HTERT RPE-1 (cell line): Measurements from ENCODE around the gene FAM107B.
"Not testable (repeated sequence)": the region's sequence is repeated elsewhere in the genome, so short reads cannot be mapped to it uniquely, and the experiment has no call there.

Source experiments
- in situ Hi-C: fragments of 300-500 bp; cut with MboI; formaldehyde crosslinking; loops from 4 replicates; pipeline ENCODE4 v1.14.3; 2020; ENCODE audit warnings: low sequenced_read_pairs

FAM107B gene

DNA sequence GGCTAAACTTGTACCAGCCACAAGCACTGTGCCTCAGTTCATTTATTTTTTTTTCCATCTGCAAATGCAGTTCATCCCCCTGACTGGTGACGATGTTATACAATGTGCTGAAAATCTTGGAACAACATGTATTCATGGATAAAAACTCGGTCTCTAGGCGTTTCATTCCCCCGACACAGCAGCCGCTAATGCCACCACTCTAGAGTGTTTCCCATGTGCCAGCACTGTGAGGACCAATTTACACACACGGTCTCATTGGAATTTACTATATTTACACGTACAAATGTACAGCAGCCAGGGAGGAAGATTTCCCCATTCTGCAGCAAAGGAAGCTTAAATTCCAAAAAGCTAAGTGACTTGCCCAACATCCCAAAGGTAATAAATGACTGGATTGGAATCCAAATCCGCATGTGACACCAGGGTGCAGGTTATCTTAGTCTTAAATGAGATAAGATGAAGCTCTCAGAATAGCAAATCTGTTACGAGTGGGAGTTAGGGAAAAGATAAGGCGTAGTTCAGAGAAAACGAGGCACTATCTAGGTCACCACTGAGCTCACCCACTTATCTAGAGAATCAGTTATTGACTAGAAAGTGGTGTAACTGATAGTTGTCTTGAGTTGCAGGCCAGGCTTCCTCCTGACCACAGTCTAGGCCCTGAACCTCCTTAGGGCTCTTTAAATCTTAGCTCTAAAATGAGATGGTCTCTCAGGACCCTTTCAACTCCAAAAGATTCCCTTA lies 36.7 kb downstream of the FAM107B start:
- in situ Hi-C loops, result no loop called here

DNA sequence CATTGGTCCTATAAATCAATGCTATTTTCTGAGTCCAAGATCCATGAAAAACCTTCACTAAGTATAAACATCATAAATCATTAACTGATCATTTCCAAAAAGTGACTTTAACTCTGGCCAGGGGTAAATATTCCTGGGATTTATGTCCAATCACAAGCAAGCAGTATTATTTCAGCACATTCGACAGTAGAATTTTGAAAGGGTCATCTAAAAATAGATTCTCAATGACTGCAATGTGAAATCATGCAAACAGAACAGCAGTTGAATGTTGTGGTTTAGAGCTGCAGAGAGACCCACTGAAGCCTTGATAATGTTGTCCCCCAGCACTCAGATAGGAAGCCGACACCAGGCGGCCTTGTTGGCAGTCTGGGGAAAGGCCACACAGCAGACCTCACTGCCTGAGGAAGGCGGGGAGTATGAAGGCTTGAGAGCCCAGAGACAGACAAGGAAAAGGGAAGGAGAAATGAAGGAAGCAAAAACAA lies 38.1 kb downstream of the FAM107B start:
- in situ Hi-C loops, result no loop called here

DNA sequence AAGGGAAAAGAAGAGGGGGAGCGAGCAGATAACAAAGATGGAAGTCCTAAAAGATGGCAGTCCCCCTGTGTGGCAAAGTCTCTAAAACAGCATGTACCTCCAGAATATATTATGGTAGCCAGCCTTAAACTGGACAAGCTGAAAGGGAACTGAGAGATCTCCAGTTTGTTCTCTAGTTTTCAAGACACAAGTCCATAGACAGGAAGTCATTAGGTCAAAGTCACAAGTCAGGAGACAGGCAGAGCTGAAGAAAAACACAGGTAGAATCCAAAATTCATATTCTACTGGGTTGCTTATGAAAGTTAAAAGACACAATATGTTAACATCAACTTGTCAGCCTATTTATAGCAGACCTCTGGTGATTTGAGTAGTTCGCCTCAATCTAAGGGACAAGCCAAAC lies 38.7 kb downstream of the FAM107B start:
- in situ Hi-C loops, result no loop called here

DNA sequence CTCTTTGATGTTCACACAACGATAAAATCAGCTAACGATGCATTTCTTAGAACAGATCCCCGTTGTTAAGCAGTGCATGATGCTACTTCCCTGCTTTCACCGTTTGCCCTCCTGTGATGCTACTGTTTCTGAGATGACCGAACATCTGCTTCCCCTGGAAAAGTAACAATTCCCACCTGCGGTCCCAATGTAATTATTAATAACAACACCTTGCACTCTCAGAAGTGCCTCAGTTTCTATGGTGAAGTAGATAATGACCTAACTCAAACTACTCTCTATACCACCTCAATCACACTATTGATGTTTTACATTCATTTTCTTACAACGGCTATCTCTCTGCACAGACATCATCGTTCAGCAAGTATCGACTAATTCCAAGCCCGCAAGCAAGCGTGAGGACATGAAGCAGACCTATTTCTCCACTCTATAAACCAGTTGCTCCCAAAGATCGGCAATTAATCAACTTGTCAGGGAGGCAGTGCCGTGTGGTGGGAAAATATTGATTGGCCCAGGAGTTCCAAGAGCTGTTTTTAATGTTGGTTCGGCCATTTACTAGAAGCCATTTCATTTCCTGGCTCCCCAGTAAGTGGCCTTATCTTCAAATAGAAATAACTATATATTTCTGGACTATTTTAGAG lies 42.7 kb downstream of the FAM107B start:
- in situ Hi-C loops, result no loop called here

DNA sequence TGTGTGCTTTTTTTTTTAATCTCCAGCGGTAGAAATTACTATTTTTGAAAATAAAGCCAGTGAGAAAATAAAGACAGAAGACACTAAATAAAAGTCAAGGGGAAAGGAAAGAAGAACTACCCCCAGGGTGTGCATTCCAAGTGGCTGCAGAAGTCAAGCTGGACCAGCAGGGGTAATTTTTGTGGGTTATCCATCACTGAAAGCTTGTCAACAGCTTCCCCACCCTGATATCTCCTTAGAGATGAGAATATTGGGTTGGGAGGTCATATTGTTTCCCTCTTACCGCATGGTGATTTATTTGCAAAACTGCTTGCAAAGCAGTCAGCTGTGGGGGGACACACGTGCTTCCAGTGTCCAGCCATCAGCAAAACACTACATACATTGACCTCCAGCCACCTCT lies 46.4 kb downstream of the FAM107B start:
- in situ Hi-C loops, result no loop called here

DNA sequence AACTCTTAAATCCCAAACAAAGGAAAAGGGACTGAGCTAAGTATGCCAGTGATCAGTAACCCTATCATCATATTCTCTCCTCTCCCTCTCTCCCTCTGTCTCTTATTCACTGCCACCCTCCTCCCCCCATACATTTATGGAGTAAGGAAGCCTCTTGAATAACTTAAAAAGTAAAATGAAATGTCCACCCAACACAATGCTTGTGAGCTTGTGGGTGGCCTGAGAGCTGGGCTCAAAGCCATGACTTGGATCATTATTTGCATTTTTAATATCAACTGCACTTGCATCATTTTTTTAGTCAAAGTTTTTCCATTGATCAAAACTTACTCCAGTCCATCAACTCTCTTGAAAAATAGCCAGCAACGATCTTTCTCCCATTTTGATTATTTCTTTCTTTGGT lies 46.8 kb downstream of the FAM107B start:
- in situ Hi-C loops, result no loop called here

DNA sequence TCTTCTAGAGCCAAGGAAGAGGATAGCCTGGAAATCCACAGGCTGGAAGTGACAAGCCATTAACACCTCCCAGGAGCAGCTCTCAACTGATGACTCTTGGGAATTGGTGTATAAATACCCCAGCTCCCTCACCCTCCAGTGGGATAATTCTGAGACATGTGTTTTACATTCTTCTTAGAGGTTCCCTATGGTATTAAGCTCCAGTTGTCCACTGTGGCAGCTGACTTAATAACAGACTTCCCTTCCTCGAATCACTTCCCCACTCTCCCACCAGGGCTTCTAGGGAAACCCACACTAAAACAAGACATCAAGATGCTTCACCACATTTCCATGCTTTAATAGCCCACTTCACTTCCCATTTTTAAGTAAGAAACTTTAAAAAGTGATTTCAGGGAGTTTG lies 47.2 kb downstream of the FAM107B start:
- in situ Hi-C loops, result no loop called here

DNA sequence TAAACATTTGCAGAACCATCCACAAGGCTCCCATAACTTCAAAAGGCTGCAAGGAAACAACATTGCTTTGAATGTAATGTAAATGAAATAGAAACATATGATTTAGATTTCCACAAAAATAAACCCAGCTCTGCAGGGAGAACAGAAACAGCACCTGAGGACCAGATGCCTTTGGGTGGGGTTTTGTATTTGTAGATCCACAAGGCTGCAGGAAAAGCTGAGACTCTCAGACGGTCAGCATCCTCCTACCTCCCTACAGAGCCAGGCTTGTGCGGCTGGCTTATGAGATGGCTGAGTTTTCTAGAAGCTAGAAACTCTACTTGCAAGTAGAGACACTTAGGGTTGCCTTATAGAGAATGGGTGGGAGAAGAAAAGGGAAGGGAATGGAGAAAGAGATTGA lies 49.8 kb downstream of the FAM107B start:
- in situ Hi-C loops, result no loop called here

DNA sequence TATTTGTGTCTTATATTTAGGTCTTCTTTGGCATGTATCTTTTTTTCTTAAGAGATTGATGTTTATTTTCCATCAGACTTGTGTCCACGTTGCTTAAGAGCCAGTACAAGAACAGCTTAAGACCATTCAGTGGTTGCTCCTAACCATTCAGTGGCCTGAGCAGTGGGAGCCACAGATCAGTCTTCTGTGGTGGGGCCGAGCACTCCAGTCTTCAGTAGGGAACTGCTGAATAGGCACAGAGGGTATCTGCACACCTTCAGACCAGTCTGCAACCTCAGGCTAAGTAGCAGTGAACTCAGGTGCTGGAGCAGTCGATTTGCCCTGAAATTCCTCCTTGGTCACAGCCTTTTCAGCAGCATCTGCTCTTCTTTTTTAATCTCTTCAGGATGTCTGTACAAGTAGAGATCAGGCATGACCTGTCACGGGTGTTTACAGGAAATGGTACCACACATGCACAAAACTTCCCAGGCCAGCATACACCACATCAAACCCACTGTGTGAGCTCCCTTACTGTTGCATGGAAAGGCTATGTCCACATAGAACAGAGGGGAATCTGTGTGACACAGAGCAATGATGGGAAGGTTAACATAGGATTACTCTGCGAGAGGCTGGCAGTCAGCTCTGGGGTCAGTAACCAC lies 51.5 kb downstream of the FAM107B start:
- in situ Hi-C loops, result no loop called here

- in situ Hi-C loops, result no loop called here
Observed at GRCh38 chr10:14717552-14717951, 57.1 kb downstream of the FAM107B start.

DNA sequence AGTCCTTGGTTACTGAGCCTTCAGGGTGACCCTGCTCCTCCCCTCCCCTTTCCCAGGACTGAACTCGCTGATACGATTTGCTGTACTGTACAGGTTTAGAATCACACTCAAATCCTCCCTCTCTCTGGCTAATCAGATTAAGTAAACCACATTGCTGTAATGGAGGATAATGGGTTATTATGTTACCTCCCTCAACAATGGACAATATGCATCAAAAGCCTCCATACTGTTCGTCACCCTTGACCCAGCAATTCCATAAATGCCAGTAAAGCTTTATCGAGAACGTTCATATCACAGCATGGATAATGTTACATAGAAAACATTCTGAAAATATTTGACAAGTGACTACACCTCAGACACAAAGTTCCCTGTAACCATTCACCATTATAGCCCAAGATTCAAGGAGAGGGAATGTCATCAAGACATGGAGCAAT lies 61.7 kb downstream of the FAM107B start:
- in situ Hi-C loops, result no loop called here

GRCh38 chr10:14709344-14709743 lies 65.4 kb downstream of the FAM107B start:
- in situ Hi-C loops, result not testable (repeated sequence)

DNA sequence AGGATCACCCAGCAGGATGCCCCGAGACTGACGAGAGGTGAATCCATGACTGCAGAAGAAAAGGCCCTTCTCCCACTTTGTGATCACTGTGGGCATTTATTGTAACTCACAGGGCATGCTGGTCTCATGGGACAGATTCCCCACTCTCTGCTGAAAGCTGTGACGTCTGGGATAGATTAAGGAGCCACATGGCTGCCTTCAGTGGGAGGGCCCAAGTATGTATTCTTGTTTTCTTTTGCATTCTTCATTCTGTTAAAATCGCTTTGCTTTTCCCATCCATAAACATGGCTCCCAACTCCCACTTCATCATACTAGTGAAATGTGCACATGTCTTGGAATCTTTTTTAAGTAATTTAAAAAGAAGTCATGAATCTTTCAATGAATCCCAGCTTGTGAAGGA lies 67.2 kb downstream of the FAM107B start:
- in situ Hi-C loops, result no loop called here

DNA sequence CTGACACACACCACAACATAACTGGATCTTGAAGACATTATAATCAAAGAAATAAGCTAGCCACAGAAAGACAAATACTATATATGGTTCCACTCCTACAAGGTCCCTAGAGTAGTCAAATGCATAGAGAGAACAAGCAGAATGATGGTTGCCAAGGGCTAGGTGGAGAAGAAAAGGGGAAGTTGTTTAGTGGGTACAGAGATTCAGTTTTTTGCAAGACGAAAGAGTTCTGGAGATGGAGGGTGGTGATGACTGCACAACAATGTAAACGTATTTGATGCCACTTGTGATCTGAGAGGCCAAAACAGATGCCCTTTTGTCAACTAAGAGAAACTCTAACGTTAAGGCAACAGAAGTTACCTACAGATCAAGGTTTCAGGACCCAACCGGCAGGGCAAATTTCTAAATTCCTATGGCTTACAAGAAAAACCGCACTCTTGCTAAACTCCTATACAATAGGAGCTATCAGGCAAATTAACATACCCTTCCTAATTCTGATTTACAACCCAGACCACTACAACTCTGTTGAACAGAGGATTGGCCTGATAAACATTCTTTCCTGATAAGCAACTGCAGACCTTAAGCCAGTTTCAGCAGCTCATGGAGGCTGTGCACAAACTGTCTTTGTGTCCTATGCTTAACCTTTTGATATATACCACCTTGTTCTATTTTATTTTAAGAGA lies 69.0 kb downstream of the FAM107B start:
- in situ Hi-C loops, result no loop called here

GRCh38 chr10:14703631-14704001 lies 71.1 kb downstream of the FAM107B start:
- in situ Hi-C loops, result no loop called here

DNA sequence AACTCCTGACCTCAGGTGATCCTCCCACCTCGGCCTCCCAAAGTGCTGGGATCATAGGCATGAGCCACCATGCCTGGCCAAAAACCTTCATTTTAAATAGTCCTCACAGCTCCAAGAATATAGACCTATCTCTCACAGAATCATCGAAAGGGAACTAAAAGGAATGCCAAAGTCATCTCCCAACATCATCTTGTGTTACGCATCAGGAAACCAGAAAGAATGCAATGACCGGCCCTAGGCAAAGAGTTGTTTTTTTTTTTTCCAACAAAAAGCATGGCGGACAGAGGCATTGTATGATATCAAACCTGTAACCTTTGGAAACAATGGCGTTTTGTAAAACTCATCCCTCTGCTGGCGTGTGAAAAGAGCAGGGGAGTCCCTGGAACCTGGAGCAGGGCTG lies 73.2 kb downstream of the FAM107B start:
- in situ Hi-C loops, result no loop called here

DNA sequence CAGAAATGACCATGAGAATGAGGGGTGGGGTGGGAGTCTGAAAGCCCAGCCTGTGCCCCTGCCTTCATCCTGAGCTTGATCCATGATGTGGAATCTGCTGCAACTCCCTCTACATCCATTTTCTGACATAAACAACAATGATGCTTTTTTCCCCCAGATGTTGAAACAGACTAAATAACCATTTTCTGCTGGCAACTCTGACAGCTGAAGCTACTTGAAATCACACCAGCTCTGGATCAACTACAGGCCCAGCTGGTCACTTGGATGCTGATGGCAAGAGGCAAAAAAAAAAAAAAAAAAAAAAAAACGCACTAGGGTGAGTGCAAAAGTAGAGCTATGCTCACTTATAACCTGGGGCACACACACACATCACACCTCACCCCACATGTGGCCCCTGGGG lies 74.2 kb downstream of the FAM107B start:
- in situ Hi-C loops, result no loop called here

- in situ Hi-C loops, result no loop called here
Observed at GRCh38 chr10:14699482-14699881, 75.2 kb downstream of the FAM107B start.

DNA sequence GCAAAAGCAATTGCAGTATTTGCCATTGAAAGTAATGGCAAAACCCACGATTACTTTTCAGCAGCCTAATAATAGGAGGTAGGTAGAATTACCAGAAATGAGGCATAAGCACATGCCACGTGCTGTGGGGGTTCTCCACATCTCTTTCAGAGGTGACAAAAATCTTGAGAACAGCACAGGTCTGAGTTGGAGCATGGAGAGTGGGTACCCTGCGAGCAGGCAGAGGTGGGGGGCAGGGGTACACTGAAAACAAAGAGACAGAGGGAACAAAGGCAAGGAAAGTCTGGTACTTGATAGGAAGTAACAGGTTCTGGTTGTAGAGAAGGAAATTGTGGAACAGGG lies 75.9 kb downstream of the FAM107B start:
- in situ Hi-C loops, result no loop called here

GRCh38 chr10:14698111-14698828 lies 76.4 kb downstream of the FAM107B start:
- in situ Hi-C loops, result no loop called here

GRCh38 chr10:14697281-14697680 lies 77.4 kb downstream of the FAM107B start:
- in situ Hi-C loops, result no loop called here
